ENCODE data around the gene OR51E2. TPM values are rescaled to one million over a fixed set of nuclear protein-coding genes. Genes with fewer than 3 reads are reported as not detected.

The OR51E2 gene
- total and polyA plus RNA-seq, 2 donors (not counting 1 experiment from before 2014, with no cell fraction given), result not detected

DNA sequence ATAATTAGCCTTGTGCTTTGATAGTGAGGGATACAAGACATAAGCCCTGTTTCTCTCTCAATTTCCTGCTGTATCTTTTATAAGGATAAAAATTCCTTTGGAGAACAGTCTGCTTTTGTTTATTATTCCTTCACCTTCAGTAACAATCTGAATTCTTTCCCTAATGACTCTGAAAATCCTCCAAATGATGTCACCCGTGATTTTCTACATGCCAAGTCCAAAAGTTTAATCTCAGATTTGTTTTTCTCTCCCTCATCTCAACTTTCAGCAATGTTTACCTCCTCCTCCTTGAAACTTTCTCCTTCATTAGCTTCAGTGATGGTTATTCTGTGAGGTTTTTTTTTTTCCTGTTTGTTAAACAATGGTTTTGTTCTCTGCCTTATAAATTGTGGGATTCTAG is 2.2 kb downstream of the OR51E2 start:
- Mint-ChIP-seq H3K4me3 (no peak overlapping the region), H3K27ac (no peak overlapping the region), H3K4me1 (no peaks in the 10 kb centered on the region), H3K9me3 (ENCODE audit: insufficient read depth) (no peaks in the 10 kb centered on the region), H3K27me3 (peaks cover 13% of the 10 kb centered on the region)
- Histone ChIP-seq H3K27ac (ENCODE audit: low read length in 2 of 2) (no peak overlapping the region), H3K36me3 (replicated peaks in 1 of 2; ENCODE audit: control extremely low read depth in 1 of 2, control insufficient read depth in 1 of 2, extremely low read depth in 1 of 2, insufficient read depth in 2 of 2, low read length in 1 of 2) (no peaks in the 10 kb centered on the region), H3K4me2 (replicated peaks; ENCODE audit: low read depth, low read length, poor library complexity, severe bottlenecking) (no peak overlapping the region), H3K9ac (ENCODE audit: low read length) (no peak overlapping the region), H3K9me3 (ENCODE audit: control extremely low read depth in 1 of 3, control insufficient read depth in 2 of 3, insufficient read depth in 1 of 3, low read length in 2 of 3) (no peaks in the 10 kb centered on the region), H2AFZ (ENCODE audit: insufficient read depth, low read depth, low read length, poor library complexity, severe bottlenecking) (no peak overlapping the region), H3K79me2 (ENCODE audit: control insufficient read depth, insufficient read depth, low read length) (no peaks in the 10 kb centered on the region), H3K4me1 (ENCODE audit: control insufficient read depth in 2 of 2, insufficient read depth in 2 of 2, low read length in 2 of 2) (no peaks in the 10 kb centered on the region), H3K27me3 (replicated peaks in 1 of 4; ENCODE audit: control extremely low read depth in 1 of 4, control insufficient read depth in 3 of 4, insufficient read depth in 4 of 4, low read length in 3 of 4) (no peaks in the 10 kb centered on the region), H4K20me1 (ENCODE audit: control insufficient read depth, insufficient read depth, low read length, poor library complexity, severe bottlenecking) (no peaks in the 10 kb centered on the region), H3K4me3 (ENCODE audit: control extremely low read depth in 1 of 5, extremely low read depth in 1 of 5, insufficient read depth in 1 of 5, low read depth in 2 of 5, low read length in 4 of 5) (no peak overlapping the region)
- no peak for DNase-seq
- no CpG with 5 or more reads among the region's 1 CpG for WGBS (ENCODE audit: insufficient coverage)
- intact Hi-C loops (cut with micrococcal nuclease), result no loop called here
- TF ChIP-seq, protein P1, sequence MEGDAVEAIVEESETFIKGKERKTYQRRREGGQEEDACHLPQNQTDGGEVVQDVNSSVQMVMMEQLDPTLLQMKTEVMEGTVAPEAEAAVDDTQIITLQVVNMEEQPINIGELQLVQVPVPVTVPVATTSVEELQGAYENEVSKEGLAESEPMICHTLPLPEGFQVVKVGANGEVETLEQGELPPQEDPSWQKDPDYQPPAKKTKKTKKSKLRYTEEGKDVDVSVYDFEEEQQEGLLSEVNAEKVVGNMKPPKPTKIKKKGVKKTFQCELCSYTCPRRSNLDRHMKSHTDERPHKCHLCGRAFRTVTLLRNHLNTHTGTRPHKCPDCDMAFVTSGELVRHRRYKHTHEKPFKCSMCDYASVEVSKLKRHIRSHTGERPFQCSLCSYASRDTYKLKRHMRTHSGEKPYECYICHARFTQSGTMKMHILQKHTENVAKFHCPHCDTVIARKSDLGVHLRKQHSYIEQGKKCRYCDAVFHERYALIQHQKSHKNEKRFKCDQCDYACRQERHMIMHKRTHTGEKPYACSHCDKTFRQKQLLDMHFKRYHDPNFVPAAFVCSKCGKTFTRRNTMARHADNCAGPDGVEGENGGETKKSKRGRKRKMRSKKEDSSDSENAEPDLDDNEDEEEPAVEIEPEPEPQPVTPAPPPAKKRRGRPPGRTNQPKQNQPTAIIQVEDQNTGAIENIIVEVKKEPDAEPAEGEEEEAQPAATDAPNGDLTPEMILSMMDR (IDR thresholded peaks at IDR 0.05), result no peak
- TF ChIP-seq EZH2 (IDR thresholded peaks at IDR 0.05; ENCODE audit: borderline replicate concordance, insufficient read depth, low read depth, low read length, poor library complexity, severe bottlenecking), result no peak
- ChIA-PET CTCF (no interaction called here), POLR2A (no interaction called here)
- ATAC-seq (ENCODE audit: low read depth), result no peak

DNA sequence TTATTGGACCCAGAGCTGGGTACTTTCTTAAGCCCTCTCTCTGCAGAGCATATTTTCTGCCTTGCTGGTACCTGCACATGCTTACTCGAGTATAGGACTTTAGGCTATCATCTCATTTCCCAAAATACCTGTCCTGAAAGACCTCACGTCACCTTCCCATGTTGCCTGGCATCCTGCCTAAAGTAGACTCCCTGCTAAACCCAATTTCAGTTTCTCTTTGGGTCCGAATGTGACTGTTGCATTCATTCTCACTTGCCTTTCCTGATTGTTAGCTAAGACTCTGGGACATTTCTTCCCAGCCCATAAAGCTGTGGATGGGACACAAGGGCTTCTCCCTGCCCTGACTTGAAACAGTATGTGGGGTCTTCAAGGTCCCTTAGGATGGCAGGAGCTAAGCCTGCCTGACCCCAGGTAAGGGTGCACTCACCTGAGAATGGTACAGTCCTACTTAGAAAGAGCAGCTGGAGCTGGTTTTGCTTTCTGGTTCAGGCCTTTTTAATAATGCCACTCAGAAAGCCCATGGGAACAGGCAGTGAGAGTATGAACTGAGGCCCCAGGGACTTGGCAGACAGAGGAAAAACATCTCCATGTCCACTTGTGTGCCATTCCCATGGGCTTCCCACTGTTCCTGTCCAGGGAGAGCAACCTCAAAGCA is 12.9 kb downstream of the OR51E2 start:
- H4K20me1 ChIP-seq (ENCODE audit: control insufficient read depth, insufficient read depth, low read length, poor library complexity, severe bottlenecking), result no peaks in the 10 kb centered on the region
- DNase-seq, result no peak
- Mint-ChIP-seq H3K27me3 (peaks cover 8% of the 10 kb centered on the region), H3K4me1 (no peaks in the 10 kb centered on the region), H3K27ac (no peak overlapping the region), H3K9me3 (ENCODE audit: insufficient read depth) (no peaks in the 10 kb centered on the region), H3K4me3 (no peak overlapping the region)
- no peak overlapping the region for H2AFZ ChIP-seq (ENCODE audit: insufficient read depth, low read depth, low read length, poor library complexity, severe bottlenecking)
- peaks cover 0 to 3% (median 0%) of the 10 kb centered on the region in 3 donors for H3K9me3 ChIP-seq (ENCODE audit: control extremely low read depth in 1 of 3, control insufficient read depth in 2 of 3, insufficient read depth in 1 of 3, low read length in 2 of 3)
- H3K9ac ChIP-seq (ENCODE audit: low read length), result no peak overlapping the region
- no peaks in the 10 kb centered on the region for H3K79me2 ChIP-seq (ENCODE audit: control insufficient read depth, insufficient read depth, low read length)
- intact Hi-C loops (cut with micrococcal nuclease), result no loop called here
- H3K4me1 ChIP-seq (ENCODE audit: control insufficient read depth in 2 of 2, insufficient read depth in 2 of 2, low read length in 2 of 2), result no peaks in the 10 kb centered on the region
- TF ChIP-seq EZH2 (IDR thresholded peaks at IDR 0.05; ENCODE audit: borderline replicate concordance, insufficient read depth, low read depth, low read length, poor library complexity, severe bottlenecking), result no peak
- TF ChIP-seq, protein P1 (IDR thresholded peaks at IDR 0.05), result no peak
- POLR2A ChIA-PET, result no interaction called here
- no peaks in the 10 kb centered on the region for H3K36me3 ChIP-seq (replicated peaks in 1 of 2; ENCODE audit: control extremely low read depth in 1 of 2, control insufficient read depth in 1 of 2, extremely low read depth in 1 of 2, insufficient read depth in 2 of 2, low read length in 1 of 2)
- CTCF ChIA-PET, result no interaction called here
- 83% methylated on average over 2 of the region's 3 CpGs for WGBS (ENCODE audit: insufficient coverage)
- no peak overlapping the region for H3K4me3 ChIP-seq (ENCODE audit: control extremely low read depth in 1 of 5, extremely low read depth in 1 of 5, insufficient read depth in 1 of 5, low read depth in 2 of 5, low read length in 4 of 5)
- H3K27me3 ChIP-seq (replicated peaks in 1 of 4; ENCODE audit: control extremely low read depth in 1 of 4, control insufficient read depth in 3 of 4, insufficient read depth in 4 of 4, low read length in 3 of 4), result peaks cover 0 to 3% (median 1%) of the 10 kb centered on the region in 4 experiments
- no peak overlapping the region for H3K27ac ChIP-seq (ENCODE audit: low read length in 2 of 2)
- ATAC-seq (ENCODE audit: low read depth), result no peak
- H3K4me2 ChIP-seq (replicated peaks; ENCODE audit: low read depth, low read length, poor library complexity, severe bottlenecking), result no peak overlapping the region
